NCI-H1417 treated with DMSO at 0.1 percent for 48 hours (cell line): ENCODE results near the gene IGLL1.
"Not testable (repeated sequence)": the region's sequence is repeated elsewhere in the genome, so short reads cannot be mapped to it uniquely, and the experiment has no call there.

Source experiments
- DNase-seq: peaks from one replicate; lab custom pipeline; 2025; lab: John Stamatoyannopoulos, UW

The IGLL1 gene

DNA sequence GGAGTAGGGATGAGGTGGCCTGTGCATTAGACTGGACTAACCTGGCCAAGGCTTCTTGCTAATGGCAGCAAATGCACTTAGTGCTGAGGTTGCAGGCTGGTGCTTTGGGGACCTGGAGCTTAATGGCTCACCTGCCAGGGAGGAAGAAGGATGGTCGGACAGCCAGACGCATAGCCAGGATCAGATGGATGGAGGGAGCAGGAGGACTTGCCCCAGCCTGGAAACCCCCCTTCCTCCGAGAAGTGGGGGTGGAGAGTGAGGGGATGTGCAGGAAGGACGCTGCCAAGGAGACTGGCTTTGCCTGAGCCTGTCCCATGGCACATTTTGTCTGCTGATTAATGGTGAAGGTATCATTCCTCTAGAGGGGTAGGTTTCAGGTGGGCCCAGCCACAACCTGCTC is 17.9 kb downstream of the IGLL1 start:
- DNase-seq, result no peak

DNA sequence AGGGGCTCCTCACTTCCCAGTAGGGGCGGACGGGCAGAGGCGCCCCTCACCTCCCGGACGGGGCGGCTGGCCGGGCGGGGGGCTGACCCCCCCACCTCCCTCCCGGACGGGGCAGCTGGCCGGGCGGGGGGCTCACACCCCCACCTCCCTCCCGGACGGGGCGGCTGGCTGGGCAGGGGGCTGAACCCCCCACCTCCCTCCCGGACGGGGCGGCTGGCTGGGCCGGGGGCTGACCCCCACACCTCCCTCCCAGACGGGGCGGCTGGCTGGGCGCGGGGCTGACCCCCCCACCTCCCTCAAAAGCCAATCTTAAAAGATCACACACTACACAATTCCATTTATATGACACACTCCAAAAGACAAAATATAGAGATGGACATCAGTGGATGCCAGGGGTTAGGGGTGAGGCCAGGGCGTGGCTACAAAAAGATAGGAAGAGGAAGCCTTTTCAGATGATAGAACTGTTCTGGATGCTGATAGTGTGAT is 19.0 kb downstream of the IGLL1 start:
- not testable (repeated sequence) for DNase-seq

DNA sequence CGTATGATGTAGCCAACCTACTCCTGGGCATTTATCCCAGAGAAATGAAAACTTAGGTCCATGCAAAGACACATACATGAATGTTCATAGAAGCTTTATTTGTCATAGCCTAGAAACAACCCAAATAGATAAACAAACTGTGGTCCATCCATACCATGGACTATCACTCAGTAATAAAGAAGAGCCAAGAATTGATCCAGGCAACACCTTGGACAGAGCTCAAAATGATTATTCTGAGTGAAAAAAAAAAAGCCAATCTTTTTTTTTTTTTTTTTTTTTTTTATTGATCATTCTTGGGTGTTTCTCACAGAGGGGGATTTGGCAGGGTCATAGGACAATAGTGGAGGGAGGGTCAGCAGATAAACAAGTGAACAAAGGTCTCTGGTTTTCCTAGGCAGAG is 19.9 kb downstream of the IGLL1 start:
- DNase-seq, result not testable (repeated sequence)

GRCh38 chr22:23557467-23557866 is 22.6 kb downstream of the IGLL1 start:
- DNase-seq, result no peak

GRCh38 chr22:23557036-23557435 is 23.1 kb downstream of the IGLL1 start:
- no peak for DNase-seq

DNA sequence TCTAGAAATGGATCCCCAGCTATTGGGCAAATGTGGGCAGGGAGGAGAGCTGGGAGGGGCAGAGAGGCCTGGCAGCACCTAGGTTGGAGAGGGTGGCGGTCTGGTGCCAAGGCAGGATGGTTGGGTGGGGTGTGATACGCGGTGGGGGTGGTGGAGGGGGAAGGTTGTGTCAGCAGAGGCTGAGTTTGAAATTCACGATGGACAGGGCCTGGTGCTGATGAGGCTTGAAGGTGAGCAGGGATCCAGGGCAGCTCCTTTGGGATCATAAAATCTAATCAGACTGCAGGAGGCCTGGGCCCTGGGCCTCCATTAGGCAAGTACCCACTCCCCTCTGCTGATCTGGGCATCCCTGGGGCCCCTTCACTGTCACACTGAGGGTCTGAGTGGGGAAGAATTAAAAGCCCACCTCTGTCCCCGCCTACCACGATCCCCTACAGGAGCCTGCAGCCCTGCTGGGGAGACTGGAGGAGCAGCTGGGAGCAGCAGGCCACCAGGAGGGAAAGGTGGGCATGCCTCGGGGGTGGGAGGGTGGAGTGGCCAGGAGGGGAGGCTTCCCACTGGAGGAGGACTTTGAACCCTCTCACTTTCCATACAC is 24.0 kb downstream of the IGLL1 start:
- no peak for DNase-seq

DNA sequence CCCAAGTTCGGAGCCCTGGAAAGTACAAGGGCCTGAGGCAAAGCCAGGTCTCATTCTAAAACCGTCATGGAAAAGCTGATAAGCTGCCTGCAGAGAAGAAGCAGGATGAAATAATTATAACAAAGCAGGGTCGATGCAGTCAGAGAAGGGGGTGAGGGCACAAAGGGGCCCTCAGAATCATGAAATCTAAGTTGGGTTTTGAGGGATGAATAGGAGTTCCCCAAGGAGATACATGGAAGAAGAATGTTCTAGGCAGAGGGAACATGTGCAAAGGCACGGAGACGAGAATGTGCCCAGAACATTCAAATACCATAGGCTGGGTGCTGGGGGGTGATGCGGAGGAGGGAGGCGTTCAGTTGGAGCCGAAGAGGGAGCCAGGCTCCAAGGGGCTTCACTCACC is 25.0 kb downstream of the IGLL1 start:
- DNase-seq, result no peak

DNA sequence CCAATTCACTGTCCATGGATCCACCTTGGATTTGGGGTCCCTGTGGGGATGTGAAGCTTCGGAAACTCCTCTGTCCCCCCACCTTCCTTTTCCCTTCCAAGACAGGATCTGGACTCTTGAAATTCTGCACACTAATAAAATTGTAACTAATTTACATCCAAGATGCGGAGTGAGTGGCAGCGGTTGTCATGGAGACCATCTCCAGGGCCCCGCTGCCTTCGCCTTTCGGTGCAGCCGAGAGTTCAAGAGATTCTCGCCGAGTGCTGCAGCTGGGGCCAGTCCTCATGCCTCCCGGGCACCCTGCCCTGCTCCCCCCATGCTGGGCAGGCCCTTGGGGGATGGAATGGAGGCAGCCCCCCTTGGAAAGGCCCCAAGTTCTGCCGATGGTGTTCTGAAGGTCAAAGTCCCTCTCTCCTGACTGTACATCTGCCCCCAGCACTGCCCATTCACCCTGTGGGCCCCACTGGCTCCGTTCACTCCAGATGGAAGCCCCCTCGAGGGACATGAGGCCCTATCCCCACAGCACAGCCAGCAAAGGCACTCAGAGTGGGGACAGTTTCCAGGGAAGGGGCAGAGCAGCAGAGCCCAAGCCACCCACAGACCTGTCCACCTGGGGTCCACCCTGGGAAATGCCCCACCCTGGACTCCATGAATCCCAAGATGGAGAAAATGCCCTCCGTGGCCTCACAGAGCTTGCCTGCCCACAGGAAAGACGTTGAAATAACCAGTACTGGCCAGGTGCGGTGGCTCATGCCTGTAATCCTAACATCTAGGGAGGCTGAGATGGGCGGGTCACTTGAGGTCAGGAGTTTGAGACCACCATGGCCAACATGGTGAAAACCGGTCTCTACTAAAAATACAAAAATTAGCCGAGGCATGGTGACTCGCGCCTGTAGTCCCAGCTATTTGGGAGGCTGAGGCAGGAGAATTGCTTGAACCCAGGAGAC is 25.9 kb downstream of the IGLL1 start:
- no peak for DNase-seq

DNA sequence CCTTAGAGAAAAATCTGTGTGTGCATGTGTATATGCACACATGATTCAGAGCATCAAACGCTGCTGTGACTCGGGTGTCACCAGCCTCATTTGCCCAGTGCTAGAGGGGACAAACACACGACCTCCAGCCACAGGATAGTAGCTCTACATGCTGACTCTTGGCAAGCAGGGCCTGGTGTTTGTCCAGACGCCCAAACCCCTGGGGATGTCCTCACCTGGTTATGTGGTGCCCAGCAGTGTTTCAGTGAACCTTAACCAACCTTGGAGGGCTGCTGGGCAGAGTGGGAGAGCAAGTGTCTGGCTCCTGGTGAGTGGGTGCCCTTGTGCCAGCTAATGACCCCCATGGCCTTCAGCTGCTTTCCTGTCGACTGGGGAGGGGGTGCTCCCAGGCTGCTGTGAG is 26.7 kb downstream of the IGLL1 start:
- DNase-seq, result no peak

GRCh38 chr22:23552573-23552972 is 27.5 kb downstream of the IGLL1 start:
- no peak for DNase-seq

- DNase-seq, result no peak
These were observed 28.7 kb downstream of the IGLL1 start for GRCh38 chr22:23551385-23551784.

DNA sequence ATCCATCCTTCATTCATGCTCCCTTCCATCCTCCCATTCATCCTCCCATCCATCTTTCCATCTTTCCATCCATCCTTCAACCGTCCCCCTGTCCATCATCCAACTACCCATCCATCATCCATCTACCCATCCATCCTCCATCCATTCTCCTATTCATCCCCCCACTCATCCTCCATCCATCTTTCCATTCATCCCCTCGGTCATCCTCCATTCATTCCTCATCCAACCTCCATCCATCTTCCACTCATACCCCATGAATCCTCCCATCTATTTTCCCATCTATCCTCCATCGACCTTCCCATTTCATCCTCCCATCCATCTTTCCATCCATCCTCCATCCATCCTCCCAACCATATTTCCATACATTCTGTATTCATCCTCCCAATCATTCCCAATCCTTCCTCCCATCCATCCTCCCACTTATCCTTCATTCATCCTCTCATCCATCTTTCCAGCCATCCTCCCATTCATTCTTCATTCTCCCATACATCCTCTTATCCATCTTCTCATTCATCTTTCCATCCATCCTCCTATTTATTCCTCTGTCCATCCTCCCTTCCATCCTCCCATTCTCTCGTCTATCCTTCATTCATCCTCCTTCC is 29.9 kb downstream of the IGLL1 start:
- DNase-seq, result no peak

DNA sequence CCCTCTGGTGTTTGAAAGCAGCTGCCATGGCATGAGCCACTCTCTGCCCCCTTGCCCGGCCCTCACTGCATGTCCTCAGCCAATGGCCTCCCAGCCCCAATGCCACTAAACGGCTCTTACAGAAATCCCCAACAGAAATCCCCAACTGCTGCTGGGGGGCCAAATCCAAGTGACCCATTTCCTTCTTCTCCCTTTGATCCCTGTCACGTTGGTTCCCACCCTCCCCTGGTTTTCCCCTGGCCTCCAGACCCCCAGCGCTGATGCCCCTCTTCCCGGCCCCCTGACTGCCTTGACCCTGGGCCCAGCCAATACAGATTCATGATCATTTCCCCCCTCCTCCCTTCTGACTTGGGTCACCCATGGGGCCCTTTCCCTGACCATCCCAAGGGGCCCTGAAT is 30.9 kb downstream of the IGLL1 start:
- no peak for DNase-seq

GRCh38 chr22:23548501-23549197 is 31.4 kb downstream of the IGLL1 start:
- DNase-seq, result no peak

- DNase-seq, result no peak
These were observed 32.1 kb downstream of the IGLL1 start for GRCh38 chr22:23547818-23548500.

GRCh38 chr22:23547382-23547781 is 32.7 kb downstream of the IGLL1 start:
- DNase-seq, result not testable (repeated sequence)

DNA sequence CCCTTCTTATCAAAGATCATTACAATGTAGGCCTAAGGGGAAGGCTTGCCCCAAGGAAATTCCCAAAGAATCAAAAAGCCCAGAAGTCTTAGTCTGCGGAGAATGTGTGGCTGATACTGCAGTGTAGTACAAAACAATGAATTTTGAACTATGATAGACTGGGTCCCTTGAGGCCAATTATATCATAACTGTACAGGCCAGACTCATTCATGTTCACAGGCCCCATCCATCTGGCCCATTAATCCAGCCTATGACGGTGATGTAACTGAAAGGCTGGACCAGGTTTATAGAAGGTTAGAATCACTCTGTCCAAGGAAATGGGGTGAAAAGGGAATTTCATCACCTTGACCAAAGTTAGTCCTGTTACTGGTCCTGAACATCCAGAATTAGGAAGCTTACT is 35.2 kb downstream of the IGLL1 start:
- no peak for DNase-seq

DNA sequence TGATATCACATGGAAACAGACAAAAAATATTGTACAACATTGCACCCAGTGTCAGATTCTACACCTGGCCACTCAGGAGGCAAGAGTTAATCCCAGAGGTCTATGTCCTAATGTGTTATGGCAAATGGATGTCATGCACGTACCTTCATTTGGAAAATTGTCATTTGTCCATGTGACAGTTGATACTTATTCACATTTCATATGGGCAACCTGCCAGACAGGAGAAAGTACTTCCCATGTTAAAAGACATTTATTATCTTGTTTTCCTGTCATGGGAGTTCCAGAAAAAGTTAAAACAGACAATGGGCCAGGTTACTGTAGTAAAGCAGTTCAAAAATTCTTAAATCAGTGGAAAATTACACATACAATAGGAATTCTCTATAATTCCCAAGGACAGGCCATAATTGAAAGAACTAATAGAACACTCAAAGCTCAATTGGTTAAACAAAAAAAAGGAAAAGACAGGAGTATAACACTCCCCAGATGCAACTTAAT is 36.5 kb downstream of the IGLL1 start:
- not testable (repeated sequence) for DNase-seq

DNA sequence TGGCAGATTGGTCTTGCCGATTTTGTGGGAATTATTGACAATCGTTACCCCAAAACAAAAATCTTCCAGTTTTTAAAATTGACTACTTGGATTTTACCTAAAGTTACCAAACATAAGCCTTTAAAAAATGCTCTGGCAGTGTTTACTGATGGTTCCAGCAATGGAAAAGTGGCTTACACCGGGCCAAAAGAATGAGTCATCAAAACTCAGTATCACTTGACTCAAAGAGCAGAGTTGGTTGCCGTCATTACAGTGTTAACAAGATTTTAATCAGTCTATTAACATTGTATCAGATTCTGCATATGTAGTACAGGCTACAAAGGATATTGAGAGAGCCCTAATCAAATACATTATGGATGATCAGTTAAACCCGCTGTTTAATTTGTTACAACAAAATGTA is 37.2 kb downstream of the IGLL1 start:
- DNase-seq, result no peak

DNA sequence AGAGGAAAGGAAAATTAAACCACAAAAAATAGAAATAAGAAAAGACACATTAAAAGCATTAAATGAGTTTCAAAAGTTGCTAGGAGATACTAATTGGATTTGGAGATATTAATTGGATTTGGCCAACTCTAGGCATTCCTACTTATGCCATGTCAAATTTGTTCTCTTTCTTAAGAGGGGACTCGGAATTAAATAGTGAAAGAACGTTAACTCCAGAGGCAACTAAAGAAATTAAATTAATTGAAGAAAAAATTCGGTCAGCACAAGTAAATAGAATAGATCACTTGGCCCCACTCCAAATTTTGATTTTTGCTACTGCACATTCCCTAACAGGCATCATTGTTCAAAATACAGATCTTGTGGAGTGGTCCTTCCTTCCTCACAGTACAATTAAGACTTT is 37.7 kb downstream of the IGLL1 start:
- DNase-seq, result not testable (repeated sequence)

- DNase-seq, result not testable (repeated sequence)
These were observed 38.2 kb downstream of the IGLL1 start for GRCh38 chr22:23541849-23542281.
